Subcutaneous abdominal adipose tissue (tissue), 5 donors: ENCODE measurements around the gene TMEM109.

Experiments
- H3K27ac ChIP-seq: one replicate; pipeline ENCODE4 v1.7.0; 2013; ENCODE audit warnings: low read depth, mild to moderate bottlenecking, inconsistent platforms, low read length, moderate library complexity
- H3K27me3 ChIP-seq, 5 donors: one replicate each; pipeline ENCODE4 v1.7.0; 2013; ENCODE audit warnings: low read length in 5 of 5, inconsistent platforms in 1 of 5; ENCODE audit not compliant: control insufficient read depth in 5 of 5, insufficient read depth in 4 of 5
- H3K36me3 ChIP-seq, 5 donors: one replicate each; pipeline ENCODE4 v1.7.0; 2013; ENCODE audit warnings: low read length in 5 of 5; ENCODE audit not compliant: control insufficient read depth in 5 of 5, insufficient read depth in 5 of 5
- H3K4me1 ChIP-seq, 5 donors: one replicate each; pipeline ENCODE4 v1.7.0; 2013; ENCODE audit warnings: low read length in 5 of 5, mild to moderate bottlenecking in 3 of 5, moderate library complexity in 1 of 5; ENCODE audit not compliant: control insufficient read depth in 5 of 5, insufficient read depth in 5 of 5
- H3K4me3 ChIP-seq, 5 donors: one replicate each; pipeline ENCODE4 v1.7.0; 2013; ENCODE audit warnings: low read length in 5 of 5, low read depth in 1 of 5
- H3K9ac ChIP-seq, 5 donors: one replicate each; pipeline ENCODE4 v1.7.0; 2013; ENCODE audit warnings: low read length in 5 of 5, mild to moderate bottlenecking in 4 of 5, moderate library complexity in 3 of 5
- H3K9me3 ChIP-seq, 5 donors: one replicate each; pipeline ENCODE4 v1.7.0; 2013; ENCODE audit warnings: low read length in 5 of 5; ENCODE audit not compliant: control insufficient read depth in 5 of 5
- donor health status: healthy.
- donor health status: healthy.
- donor health status: healthy.
- donor health status: healthy.
- donor health status: healthy.

The TMEM109 gene

DNA sequence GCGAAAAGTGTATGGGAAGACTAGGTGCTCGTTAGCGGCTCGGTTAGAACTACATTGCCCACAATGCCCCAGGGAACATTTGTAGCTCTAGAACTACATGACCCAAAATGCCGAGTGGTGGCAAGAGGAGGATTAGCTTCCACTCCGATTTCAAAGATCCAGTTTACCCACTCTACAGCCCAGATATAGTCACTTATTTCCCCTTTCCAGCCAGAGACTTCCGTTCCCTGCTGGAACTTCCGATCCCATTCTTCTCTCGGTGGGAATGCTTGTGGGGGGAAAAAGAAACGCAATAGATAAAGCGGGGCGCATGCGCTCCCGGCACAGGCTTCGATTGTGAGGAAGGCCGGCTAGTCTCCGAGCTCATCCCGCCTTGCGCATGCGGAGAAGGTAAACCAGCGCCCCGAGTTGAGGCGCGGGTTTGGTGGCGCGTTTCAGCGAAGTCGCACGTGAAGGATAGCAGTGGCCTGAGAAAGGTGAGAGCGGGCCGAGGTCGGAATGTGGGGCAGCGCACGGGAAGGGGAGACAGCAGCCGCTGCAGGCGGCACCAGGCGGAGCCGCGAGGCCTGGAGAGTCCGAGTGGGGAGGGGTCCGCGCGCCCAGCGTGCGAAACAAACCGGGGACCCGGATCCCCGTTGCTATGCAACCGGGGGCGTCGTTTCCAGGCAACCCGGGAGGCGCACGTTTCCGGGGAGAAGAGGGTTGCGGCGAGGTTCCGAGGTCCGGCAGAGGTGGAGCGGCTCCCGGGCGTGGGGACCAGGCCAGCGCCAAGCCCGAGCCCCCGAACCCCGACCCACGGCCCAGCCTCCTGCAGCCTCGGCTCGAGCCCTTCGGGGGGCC lies at the start of gene TMEM109:
TSS of gene TMEM109 (plus strand) at position 366 of the 840 bp plus-strand sequence. CDS start 5,536 bp downstream, outside the sequence.
- no peaks in the 10 kb centered on the region for H3K9me3 ChIP-seq
- H3K9ac ChIP-seq, result peak within 1 kb of the TSS; percentile 79 to 96 (median 94)
- H3K4me1 ChIP-seq, result peaks cover 18 to 68% (median 60%) of the 10 kb centered on the region in 5 donors
- peak within 1 kb of the TSS; percentile 94 for H3K27ac ChIP-seq
- no peaks in the 10 kb centered on the region for H3K27me3 ChIP-seq
- peak within 1 kb of the TSS; percentile 76 to 93 (median 88) for H3K4me3 ChIP-seq
- no peaks in the 10 kb centered on the region for H3K36me3 ChIP-seq

DNA sequence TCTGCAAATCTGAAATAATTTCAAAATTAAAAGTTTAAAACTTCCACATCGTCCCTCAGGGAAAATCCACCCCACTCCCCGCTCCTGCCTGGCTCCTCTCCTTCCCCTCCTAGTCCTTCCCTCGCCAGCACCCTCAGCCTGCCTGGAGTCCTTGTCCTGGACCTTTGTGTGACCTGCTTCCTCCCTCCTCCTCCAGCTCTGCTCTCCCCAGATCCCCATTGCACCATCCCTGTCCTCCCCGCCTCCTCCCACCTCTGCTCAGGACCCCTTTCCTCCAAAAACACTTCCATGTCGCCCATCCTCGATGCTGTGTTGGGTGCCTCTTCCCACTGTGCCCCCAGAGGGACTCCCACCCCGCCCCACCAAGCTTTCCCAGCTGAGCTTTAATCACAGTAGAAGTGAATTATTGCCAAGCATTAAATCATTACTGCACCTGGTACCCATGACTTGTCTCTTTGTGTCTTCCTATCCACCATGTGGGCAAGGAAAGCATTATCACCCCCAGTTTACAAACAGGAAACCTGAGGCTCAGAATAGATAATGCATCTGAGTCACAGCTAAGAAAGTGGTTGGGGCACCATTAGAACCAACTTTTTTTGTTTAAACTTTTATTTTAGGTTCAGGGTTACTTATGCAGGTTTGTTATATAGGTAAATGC lies 49.0 kb upstream of the TMEM109 start:
- H3K27ac ChIP-seq, result no peak overlapping the region
- H3K36me3 ChIP-seq, result no peaks in the 10 kb centered on the region
- H3K9ac ChIP-seq, result no peak overlapping the region
- no peaks in the 10 kb centered on the region for H3K9me3 ChIP-seq
- peaks cover 0 to 10% (median 6%) of the 10 kb centered on the region in 5 donors for H3K4me1 ChIP-seq
- no peak overlapping the region for H3K4me3 ChIP-seq
- no peaks in the 10 kb centered on the region for H3K27me3 ChIP-seq

- Histone ChIP-seq H3K9me3 (no peaks in the 10 kb centered on the region), H3K27me3 (no peaks in the 10 kb centered on the region), H3K4me1 (peaks cover 5 to 25% (median 21%) of the 10 kb centered on the region in 5 donors), H3K27ac (no peak within 1 kb of the TSS), H3K36me3 (no peaks in the 10 kb centered on the region), H3K9ac (no peak within 1 kb of the TSS), H3K4me3 (no peak within 1 kb of the TSS)
These were observed 46.8 kb upstream of the TMEM109 start, which contains the start of gene ZP1 for GRCh38 chr11:60866911-60867870. ZP1 (plus strand) TSS chr11:60867542; CDS start chr11:60867562, 20 bp downstream.

GRCh38 chr11:60867871-60868681 lies 45.9 kb upstream of the TMEM109 start:
- Histone ChIP-seq H3K9me3 (no peaks in the 10 kb centered on the region), H3K9ac (no peak overlapping the region), H3K27ac (no peak overlapping the region), H3K4me3 (no peak overlapping the region), H3K27me3 (no peaks in the 10 kb centered on the region), H3K36me3 (no peaks in the 10 kb centered on the region), H3K4me1 (peaks cover 5 to 34% (median 30%) of the 10 kb centered on the region in 5 donors)

DNA sequence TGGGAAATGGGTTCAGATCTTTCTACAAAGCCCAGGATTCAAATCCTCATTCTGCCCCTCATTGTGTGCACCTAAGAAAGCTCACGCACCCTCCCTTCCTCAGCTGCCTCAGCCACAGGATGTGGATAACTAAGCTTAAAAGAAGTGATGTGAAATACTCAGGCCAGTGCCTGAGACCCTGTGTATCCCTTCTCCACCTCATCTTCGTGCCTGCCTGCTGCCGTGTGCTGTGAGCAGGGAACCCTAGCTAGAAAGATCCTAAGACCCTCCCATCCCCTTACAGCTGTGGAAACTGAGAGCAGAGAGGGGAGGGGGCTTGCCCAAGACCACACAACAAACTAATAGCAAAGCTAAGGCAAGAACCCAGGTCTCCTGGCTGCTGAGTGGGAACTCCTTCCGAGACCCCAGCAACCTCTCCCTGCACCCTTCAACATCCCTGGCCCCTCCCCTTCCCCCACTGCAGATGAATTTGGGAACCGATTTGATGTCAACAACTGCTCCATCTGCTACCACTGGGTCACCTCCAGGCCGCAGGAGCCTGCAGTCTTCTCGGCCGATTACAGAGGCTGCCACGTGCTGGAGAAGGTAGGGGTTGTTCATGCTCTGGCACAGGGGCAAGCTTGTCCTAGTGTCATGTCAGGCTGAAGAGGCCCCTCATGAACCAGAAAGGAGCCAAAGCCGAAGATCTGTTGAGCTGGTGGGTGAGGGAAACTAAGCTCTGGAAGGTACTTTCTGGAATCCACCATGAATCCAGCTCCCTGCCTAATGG lies 45.1 kb upstream of the TMEM109 start:
- Histone ChIP-seq H3K36me3 (no peaks in the 10 kb centered on the region), H3K27me3 (no peaks in the 10 kb centered on the region), H3K9me3 (no peaks in the 10 kb centered on the region), H3K9ac (no peak overlapping the region), H3K4me3 (no peak overlapping the region), H3K27ac (no peak overlapping the region), H3K4me1 (peaks cover 5 to 38% (median 35%) of the 10 kb centered on the region in 5 donors)

GRCh38 chr11:60869451-60869825 lies 44.5 kb upstream of the TMEM109 start:
- Histone ChIP-seq H3K4me1 (peaks cover 5 to 38% (median 36%) of the 10 kb centered on the region in 5 donors), H3K36me3 (no peaks in the 10 kb centered on the region), H3K27ac (no peak overlapping the region), H3K27me3 (no peaks in the 10 kb centered on the region), H3K9me3 (no peaks in the 10 kb centered on the region), H3K9ac (no peak overlapping the region), H3K4me3 (no peak overlapping the region)

DNA sequence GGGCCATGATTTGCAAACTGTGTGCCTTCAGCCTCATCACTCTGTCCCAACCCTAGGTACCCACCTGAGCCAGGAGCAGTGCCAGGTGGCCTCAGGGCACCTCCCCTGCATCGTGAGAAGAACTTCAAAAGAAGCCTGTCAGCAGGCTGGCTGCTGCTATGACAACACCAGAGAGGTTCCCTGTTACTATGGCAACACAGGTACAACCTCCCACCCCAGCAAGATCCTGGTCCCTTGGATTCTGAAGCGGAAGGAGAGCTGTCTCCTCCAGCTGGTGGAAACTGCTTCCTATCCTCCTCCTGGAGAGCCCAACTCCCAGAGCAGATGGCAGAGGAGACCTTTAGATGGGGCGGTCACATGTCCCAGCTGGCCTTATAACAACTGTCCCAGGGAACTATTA lies 43.7 kb upstream of the TMEM109 start:
- Histone ChIP-seq H3K4me1 (peaks cover 5 to 42% (median 40%) of the 10 kb centered on the region in 5 donors), H3K36me3 (no peaks in the 10 kb centered on the region), H3K9me3 (no peaks in the 10 kb centered on the region), H3K4me3 (no peak overlapping the region), H3K27ac (no peak overlapping the region), H3K27me3 (no peaks in the 10 kb centered on the region), H3K9ac (no peak overlapping the region)

- H3K9me3 ChIP-seq, result no peaks in the 10 kb centered on the region
- no peak overlapping the region for H3K27ac ChIP-seq
- peak overlapping the region in 1 of 5 donors; percentile 4 for H3K9ac ChIP-seq
- H3K36me3 ChIP-seq, result no peaks in the 10 kb centered on the region
- H3K4me3 ChIP-seq, result peak overlapping the region in 2 of 5 donors; percentile 6 to 9
- peaks cover 5 to 42% (median 40%) of the 10 kb centered on the region in 5 donors for H3K4me1 ChIP-seq
- no peaks in the 10 kb centered on the region for H3K27me3 ChIP-seq
These were observed 43.1 kb upstream of the TMEM109 start for GRCh38 chr11:60870733-60871377.
